ENCODE data around the gene STRN.
"Not testable (repeated sequence)": the region's sequence is repeated elsewhere in the genome, so short reads cannot be mapped to it uniquely, and the experiment has no call there.

Gene STRN

GRCh38 chr2:36843838-36844237 lies 122.5 kb downstream of the STRN start:
- DNase-seq (ENCODE audit: low read depth), result no peak
- no peak for TF ChIP-seq CTCF (conservative IDR thresholded peaks at IDR 0.05; ENCODE audit: control insufficient read depth, insufficient read depth, low read depth, low read length)

GRCh38 chr2:36839976-36840617 lies 126.2 kb downstream of the STRN start:
- no peak for DNase-seq (ENCODE audit: low read depth)
- no peak for TF ChIP-seq CTCF (conservative IDR thresholded peaks at IDR 0.05; ENCODE audit: control insufficient read depth, insufficient read depth, low read depth, low read length)

More at GRCh38 chr2:36843838-36844237, 122.5 kb downstream of the STRN start:
- no peak overlapping the region for H3K4me3 ChIP-seq (ENCODE audit: control insufficient read depth, low read depth, low read length)

GRCh38 chr2:36834731-36835524 lies 131.4 kb downstream of the STRN start:
- DNase-seq (ENCODE audit: low read depth), result no peak
- TF ChIP-seq CTCF (conservative IDR thresholded peaks at IDR 0.05; ENCODE audit: control insufficient read depth, insufficient read depth, low read depth, low read length), result no peak
- H3K4me3 ChIP-seq (ENCODE audit: control insufficient read depth, low read depth, low read length), result no peak overlapping the region

More at GRCh38 chr2:36839976-36840617, 126.2 kb downstream of the STRN start:
- H3K4me3 ChIP-seq (ENCODE audit: control insufficient read depth, low read depth, low read length), result no peak overlapping the region

GRCh38 chr2:36834203-36834602 lies 132.1 kb downstream of the STRN start:
- TF ChIP-seq CTCF (conservative IDR thresholded peaks at IDR 0.05; ENCODE audit: control insufficient read depth, insufficient read depth, low read depth, low read length), result no peak
- DNase-seq (ENCODE audit: low read depth), result no peak
- H3K4me3 ChIP-seq (ENCODE audit: control insufficient read depth, low read depth, low read length), result no peak overlapping the region

GRCh38 chr2:36831185-36831584 lies 135.2 kb downstream of the STRN start:
- no peak for DNase-seq (ENCODE audit: low read depth)
- TF ChIP-seq CTCF (conservative IDR thresholded peaks at IDR 0.05; ENCODE audit: control insufficient read depth, insufficient read depth, low read depth, low read length), result no peak
- H3K4me3 ChIP-seq (ENCODE audit: control insufficient read depth, low read depth, low read length), result no peak overlapping the region

- not testable (repeated sequence) for H3K4me3 ChIP-seq (ENCODE audit: control insufficient read depth, low read depth, low read length); DNase-seq (ENCODE audit: low read depth)
Observed at GRCh38 chr2:36824683-36825082, 141.7 kb downstream of the STRN start.

GRCh38 chr2:36824273-36824672 lies 142.1 kb downstream of the STRN start:
- no peak overlapping the region for H3K4me3 ChIP-seq (ENCODE audit: control insufficient read depth, low read depth, low read length)
- TF ChIP-seq CTCF (conservative IDR thresholded peaks at IDR 0.05; ENCODE audit: control insufficient read depth, insufficient read depth, low read depth, low read length), result no peak
- DNase-seq (ENCODE audit: low read depth), result no peak

All from fibroblast of mammary gland (primary cell).